NCI-H2029 treated with DMSO at 0.1 percent for 48 hours (cell line): ENCODE measurements around the gene TSSK3.
A peak's percentile ranks its signal among the peaks of the same experiment; 100 is the strongest.

ENCODE experiments used
- DNase-seq: peaks from one replicate; lab custom pipeline; 2025; lab: John Stamatoyannopoulos, UW

The TSSK3 gene

DNA sequence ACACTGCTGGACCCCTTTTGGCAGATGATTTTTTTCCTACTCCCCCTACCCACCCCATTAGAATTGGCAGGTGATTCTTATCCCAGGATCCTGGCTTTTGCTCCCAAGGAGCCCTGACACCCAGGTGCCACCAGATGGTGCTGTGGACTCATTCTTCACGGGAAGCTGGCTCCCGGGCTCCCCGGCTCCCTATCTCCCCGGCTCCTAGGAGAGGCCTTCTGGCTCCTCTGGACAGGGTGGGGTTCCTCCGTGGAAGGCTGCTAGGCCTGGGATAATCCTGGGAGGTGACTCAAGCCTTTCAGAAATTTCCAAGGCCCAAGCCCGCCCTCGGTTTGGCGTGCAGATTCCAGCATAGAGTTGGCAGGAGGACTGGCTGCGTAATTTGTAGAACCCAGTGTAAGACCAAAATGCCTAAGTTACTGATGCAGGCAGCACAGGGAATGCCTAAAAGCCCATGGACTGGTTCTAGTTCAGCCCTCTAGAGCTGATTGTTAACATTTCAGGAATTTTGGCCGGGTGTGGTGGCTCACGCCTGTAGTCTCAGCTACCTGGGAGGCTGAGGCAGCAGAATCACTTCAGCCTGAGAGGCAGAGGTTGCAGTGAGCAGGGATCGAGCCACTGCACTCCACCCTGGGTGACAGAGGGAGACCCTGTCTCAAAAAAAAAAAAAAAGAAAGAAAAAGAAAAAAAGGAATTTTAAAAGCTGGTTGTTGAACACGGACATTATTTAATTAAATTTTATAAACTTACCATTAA lies 38.7 kb downstream of the TSSK3 start:
- peak; percentile 4 for DNase-seq

DNA sequence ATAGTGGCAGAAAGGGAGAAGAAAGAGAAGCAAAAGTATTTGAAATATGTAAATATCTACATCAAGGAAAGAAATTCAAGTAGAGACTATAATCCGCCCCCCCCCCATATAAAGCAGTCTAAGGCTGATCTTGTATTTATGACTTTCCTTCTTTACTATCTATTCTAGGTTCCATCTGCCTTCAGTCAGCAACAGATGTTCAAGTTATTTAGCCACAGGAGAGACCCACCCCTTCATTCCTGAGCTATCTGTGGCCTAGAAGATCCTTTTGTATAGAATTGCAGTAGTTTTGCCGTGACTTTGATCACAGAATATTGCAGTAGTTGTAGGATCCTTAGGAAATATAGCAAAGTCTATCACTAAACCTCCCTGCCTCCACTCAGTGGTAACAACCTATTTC lies 42.6 kb downstream of the TSSK3 start:
- DNase-seq, result no peak

DNA sequence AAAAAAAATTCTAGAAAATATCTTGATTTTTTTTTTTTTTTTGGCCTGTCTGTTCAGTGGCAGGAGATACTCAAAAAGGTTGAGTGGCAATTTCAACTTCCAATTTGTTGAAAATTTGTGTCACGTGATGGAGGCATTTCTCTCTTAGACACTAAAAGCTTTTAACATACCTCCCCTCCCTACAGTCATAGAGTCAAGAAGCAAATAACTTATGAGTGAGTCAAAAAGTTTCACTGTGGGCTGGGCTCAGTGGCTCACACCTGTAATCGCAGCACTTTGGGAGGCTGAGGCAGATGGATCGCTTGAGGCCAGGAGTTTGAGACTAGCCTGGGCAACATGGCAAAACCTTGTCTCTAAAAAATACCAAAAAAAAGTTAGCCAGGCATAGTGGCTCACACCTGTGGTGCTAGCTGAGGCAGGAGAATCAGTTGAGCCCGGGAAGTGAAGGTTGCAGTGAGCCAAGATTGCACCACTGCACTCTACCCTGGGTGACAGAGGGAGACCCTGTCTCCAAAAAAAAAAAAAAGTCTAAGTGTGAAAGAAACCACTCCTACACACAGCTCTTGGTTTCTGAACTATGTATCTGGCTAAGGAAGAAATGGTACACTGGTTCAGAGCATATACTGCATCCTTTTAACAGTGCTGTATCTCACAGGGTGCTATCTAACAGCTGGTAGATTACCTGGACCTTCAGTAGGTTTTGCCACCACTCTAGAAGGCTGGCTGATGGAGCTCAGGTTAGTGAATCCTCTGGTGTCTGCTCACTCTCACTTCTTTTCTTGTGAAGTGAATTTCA lies 43.5 kb downstream of the TSSK3 start:
- DNase-seq, result no peak

DNA sequence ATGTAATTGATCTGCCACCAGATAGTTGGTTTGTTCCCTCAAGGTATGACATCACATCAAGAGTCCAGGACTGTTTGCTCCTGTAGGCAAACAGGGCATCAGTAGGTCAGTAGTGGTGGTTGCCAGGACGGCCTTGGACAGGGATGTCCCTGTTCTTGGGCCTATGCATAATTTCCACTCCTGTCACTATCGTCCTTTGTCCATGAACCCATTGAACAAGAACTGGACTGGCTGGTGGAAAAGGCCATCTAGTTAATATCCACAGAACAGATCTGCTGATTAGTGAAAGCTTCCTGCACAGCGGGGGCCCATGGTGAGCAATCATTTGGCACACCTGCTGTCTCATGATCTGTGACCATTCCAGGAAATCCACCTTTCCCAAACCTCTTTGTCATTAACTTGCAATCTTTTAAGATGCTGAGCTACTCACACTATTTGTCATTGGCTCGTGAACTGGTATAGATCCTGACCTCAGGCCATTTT lies 44.3 kb downstream of the TSSK3 start:
- no peak for DNase-seq

DNA sequence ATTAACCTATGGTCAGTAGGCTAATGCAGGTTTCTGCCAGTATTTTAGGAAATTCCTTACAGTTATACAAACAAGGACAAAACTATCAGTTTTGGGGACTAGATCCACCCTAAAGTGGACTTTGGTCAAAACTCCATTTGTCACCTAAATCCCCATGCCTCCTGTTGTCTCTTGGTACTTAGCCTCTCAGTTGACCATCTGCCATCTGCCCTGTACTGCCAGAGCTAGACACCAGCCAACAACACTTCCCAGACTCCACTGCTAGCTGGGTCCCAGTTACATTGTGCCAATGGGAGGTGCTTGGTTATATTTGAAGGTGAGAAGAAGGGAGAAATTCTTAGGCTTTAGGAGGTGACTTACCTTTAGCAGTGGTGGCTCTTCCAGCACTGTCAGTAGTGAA lies 48.9 kb downstream of the TSSK3 start:
- no peak for DNase-seq

DNA sequence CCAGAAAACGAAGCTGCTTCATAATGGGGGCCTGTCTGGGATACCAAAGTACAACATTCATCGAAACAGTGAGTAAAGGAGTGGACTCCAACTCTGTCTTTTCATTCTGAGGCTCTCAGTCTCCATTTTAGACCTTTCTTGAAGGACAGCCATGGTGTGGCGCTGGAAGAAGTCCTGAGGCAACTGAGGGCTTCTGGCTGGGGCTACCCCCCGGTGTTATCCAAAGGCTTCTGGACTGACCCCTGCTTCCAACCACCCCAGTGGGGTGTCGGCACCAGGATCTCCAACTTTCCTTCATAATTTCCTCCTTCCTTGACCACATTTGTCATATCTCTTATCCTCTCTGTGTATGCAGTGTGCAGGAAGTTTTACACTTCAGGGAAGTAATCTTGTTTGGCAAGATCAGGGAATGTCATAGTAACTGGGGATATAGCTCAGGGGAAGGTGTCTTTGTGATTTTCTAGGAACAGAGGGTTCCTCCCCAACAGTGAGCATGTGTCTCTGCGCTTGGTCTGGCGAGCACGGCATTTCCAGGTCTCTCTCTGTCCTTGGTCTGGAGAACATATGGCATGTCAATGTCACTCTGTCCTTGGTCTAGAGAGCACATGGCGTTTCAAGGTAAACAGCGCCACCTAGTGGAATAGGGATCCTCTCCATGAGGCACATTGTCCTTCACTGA lies 51.3 kb downstream of the TSSK3 start:
- DNase-seq, result peak; percentile 33
